K562 (cell line): Measurements from ENCODE around the gene SIGLEC7. TPM values are rescaled to one million over a fixed set of nuclear protein-coding genes. Genes with fewer than 3 reads are reported as not detected.

Experiments
- ATF2 ChIP-seq: sonication (generic); formaldehyde crosslinking; IDR thresholded peaks from 2 replicates; pipeline ENCODE4 v1.8.1; 2022; ENCODE audit warnings: missing genetic modification reagents
- FUS ChIP-seq: fragments of 200-400 bp; formaldehyde crosslinking; optimal IDR thresholded peaks from 2 replicates; pipeline ENCODE3; 2017; ENCODE audit warnings: low read depth, low read length
- GATAD2A ChIP-seq: fragments of 450-650 bp; IDR thresholded peaks from 2 replicates; pipeline ENCODE4 v1.6.1; 2017
- KAT8 ChIP-seq: fragments of 450-650 bp; IDR thresholded peaks from 2 replicates; pipeline ENCODE4 v1.6.1; 2016; ENCODE audit warnings: low read depth, mild to moderate bottlenecking
- MEF2D ChIP-seq: conservative IDR thresholded peaks from 2 replicates; pipeline ENCODE4 v1.6.1; 2016; ENCODE audit warnings: low read depth, missing genetic modification characterization, missing compliant biosample characterization
- NFE2L1 ChIP-seq: fragments of 450-650 bp; IDR thresholded peaks from 2 replicates; pipeline ENCODE4 v1.6.1; 2016; ENCODE audit warnings: missing genetic modification characterization, low read depth, mild to moderate bottlenecking, missing compliant biosample characterization, moderate library complexity, borderline replicate concordance
- POLR2H ChIP-seq: IDR thresholded peaks from 2 replicates; pipeline ENCODE4 v1.6.1; 2016; ENCODE audit warnings: missing genetic modification characterization, low read depth, mild to moderate bottlenecking, control low read depth, missing compliant biosample characterization, moderate library complexity
- SIN3B ChIP-seq: fragments of 450-650 bp; IDR thresholded peaks from 2 replicates; pipeline ENCODE4 v1.6.1; 2017; ENCODE audit warnings: low read depth, mild to moderate bottlenecking, moderate library complexity
- SREBF1 ChIP-seq: fragments of 150-350 bp; IDR thresholded peaks from 2 replicates; pipeline ENCODE4 v1.6.1; 2014; ENCODE audit warnings: antibody characterized with exemption, low read depth, low read length, borderline replicate concordance
- STAG1 ChIP-seq: sonication (generic); formaldehyde crosslinking; IDR thresholded peaks from 2 replicates; pipeline ENCODE4 v1.5.0; 2020; ENCODE audit warnings: missing genetic modification reagents, borderline replicate concordance
- TAF1 ChIP-seq: IDR thresholded peaks from 2 replicates; pipeline ENCODE4 v1.6.1; 2011; ENCODE audit warnings: mild to moderate bottlenecking, low read length, moderate library complexity; ENCODE audit not compliant: insufficient read depth, control insufficient read depth, severe bottlenecking; ENCODE audit errors: extremely low read depth
- THAP7 ChIP-seq: fragments of 250-450 bp; sonication (Bioruptor Pico); IDR thresholded peaks from 2 replicates; pipeline ENCODE4 v1.5.0; 2021
- TSC22D4 ChIP-seq: fragments of 450-650 bp; IDR thresholded peaks from 2 replicates; pipeline ENCODE4 v1.6.1; 2016; ENCODE audit warnings: missing genetic modification characterization, missing biosample characterization, control low read depth
- ZBTB43 ChIP-seq: sonication (generic); formaldehyde crosslinking; IDR thresholded peaks from 2 replicates; pipeline ENCODE4 v1.8.0; 2023; ENCODE audit warnings: mild to moderate bottlenecking, missing genetic modification reagents
- ZNF197 ChIP-seq: fragments of 200-800 bp; sonication (Bioruptor generic); IDR thresholded peaks from 2 replicates; pipeline ENCODE4 v1.6.1; 2016; ENCODE audit warnings: low read depth, missing genetic modification characterization, missing compliant biosample characterization
- ZNF407 ChIP-seq: fragments of 450-650 bp; IDR thresholded peaks from 2 replicates; pipeline ENCODE4 v1.6.1; 2016; ENCODE audit warnings: low read depth
- polyA plus RNA-seq, 8 experiments: library from polyadenylated mRNA; depleted of rRNA in 4 of 8; stranded (reverse) in 5 of 8; unstranded in 3 of 8; fragments of >200 nt; fragmentation: Nextera tagmentation in 2 of 8; fragmentation: Illumina TruSeq in 1 of 8; extraction: Ambion mirVana in 2 of 8; extraction: Trizol in 1 of 8; gene quantifications; 2 replicates each; pipeline versions ENCODE4 v1.2.1 to v1.2.3, GENCODE V29; 2011 to 2014; ENCODE audit warnings: inconsistent platforms in 1 of 8, missing spikeins in 1 of 8
- total RNA-seq, 7 experiments: library from RNA; depleted of rRNA in 6 of 7; stranded (reverse); fragments of >200 nt in 6 of 7; fragmentation: Illumina TruSeq in 2 of 7; extraction: Trizol in 2 of 7; gene quantifications; 2 replicates each; pipeline versions ENCODE4 v1.2.1 to v1.2.3, GENCODE V29; 2011 to 2021; ENCODE audit warnings: low replicate concordance in 1 of 7

SIGLEC7 gene
- total and polyA plus RNA-seq, 9 of the 15 experiments (the other 6 are each of a cell fraction or from before 2014, with no cell fraction given), result 0.10 to 0.12 TPM; not detected in 7

- TF ChIP-seq GATAD2A, result no peak
- no peak for TF ChIP-seq ZNF197 (CRISPR knock-in tag)
- no peak for TF ChIP-seq NFE2L1 (tag)
- TF ChIP-seq POLR2H (tag), result no peak
- no peak for TF ChIP-seq ATF2
- no peak for TF ChIP-seq KAT8
- 0 out of 2 replicates have a peak, but pooled peaks have one; percentile 23 for TF ChIP-seq MEF2D (tag)
- TF ChIP-seq STAG1 (CRISPR knock-in tag), result no peak
- no peak for TF ChIP-seq TSC22D4 (tag)
- TF ChIP-seq FUS, result no peak
- TF ChIP-seq ZNF407, result no peak
- TF ChIP-seq TAF1, result no peak
- TF ChIP-seq SREBF1, result no peak
- no peak for TF ChIP-seq THAP7 (CRISPR knock-in tag)
- TF ChIP-seq SIN3B, result no peak
- TF ChIP-seq ZBTB43 (CRISPR knock-in tag), result no peak
These were observed 10.1 kb upstream of the SIGLEC7 start (continued) for GRCh38 chr19:51131780-51132680.
